Right ventricle myocardium superior (tissue), 1 donor: Measurements from ENCODE around the gene ACSL5. TPM values are rescaled to one million over a fixed set of nuclear protein-coding genes. Genes with fewer than 3 reads are reported as not detected.

Experiments
- total RNA-seq: library from RNA; stranded (reverse); fragmentation: NEBNext Ultra II Directional; extraction: Animal tissue kit (Norgen Biotek cat#: 25700); gene quantifications from one replicate; pipeline ENCODE4 v1.2.1, GENCODE V29; 2021
- donor health status: DM: no; HTN: yes; CAD: no; lungs with severe emphysema.

ACSL5 gene
- total RNA-seq, 1 donor from 2014 or later = 6.0 TPM

Other genes starting within 250 kb of the ACSL5 start
- gene GPAM, start 190.4 kb upstream of the ACSL5 start, total RNA-seq = 29.7 TPM
- not detected for gene TECTB, start 90.7 kb upstream of the ACSL5 start, total RNA-seq
- 16.5 TPM for gene ZDHHC6, start 72.8 kb downstream of the ACSL5 start, total RNA-seq
- gene VTI1A, start 73.1 kb downstream of the ACSL5 start, total RNA-seq = 18.7 TPM